ENCODE data around the gene SLC26A3.

DNA sequence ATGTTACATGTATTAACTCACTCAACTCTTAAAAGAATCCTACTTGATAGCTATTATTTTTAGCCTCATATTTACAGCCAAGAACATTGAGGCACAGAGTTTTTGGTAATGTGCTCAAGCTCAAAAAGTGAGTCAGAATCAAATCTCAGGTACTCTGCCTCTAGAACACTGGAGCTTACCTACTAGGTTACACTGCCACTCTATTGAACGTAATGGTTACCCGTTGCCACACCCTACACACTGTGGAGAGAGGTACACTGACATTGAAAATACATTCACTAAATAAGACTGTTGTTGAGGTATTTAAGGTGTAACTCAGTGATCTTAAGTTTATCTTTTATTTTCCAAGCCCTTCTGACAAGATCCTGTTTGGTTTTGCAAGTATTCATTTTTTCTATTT lies 17.9 kb downstream of the SLC26A3 start:
- TF ChIP-seq, protein P1, sequence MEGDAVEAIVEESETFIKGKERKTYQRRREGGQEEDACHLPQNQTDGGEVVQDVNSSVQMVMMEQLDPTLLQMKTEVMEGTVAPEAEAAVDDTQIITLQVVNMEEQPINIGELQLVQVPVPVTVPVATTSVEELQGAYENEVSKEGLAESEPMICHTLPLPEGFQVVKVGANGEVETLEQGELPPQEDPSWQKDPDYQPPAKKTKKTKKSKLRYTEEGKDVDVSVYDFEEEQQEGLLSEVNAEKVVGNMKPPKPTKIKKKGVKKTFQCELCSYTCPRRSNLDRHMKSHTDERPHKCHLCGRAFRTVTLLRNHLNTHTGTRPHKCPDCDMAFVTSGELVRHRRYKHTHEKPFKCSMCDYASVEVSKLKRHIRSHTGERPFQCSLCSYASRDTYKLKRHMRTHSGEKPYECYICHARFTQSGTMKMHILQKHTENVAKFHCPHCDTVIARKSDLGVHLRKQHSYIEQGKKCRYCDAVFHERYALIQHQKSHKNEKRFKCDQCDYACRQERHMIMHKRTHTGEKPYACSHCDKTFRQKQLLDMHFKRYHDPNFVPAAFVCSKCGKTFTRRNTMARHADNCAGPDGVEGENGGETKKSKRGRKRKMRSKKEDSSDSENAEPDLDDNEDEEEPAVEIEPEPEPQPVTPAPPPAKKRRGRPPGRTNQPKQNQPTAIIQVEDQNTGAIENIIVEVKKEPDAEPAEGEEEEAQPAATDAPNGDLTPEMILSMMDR (IDR thresholded peaks at IDR 0.05; ENCODE audit: low read length), result no peak
- TF ChIP-seq EZH2 (IDR thresholded peaks at IDR 0.05; ENCODE audit: borderline replicate concordance, low read length), result no peak

Data from OCI-LY1 (cell line).